AG08395 (cell line): ENCODE data around the gene STPG3.

Experiments used
- DNase-seq: peaks from one replicate; pipeline ENCODE4 v3.0.0; 2012; ENCODE audit warnings: mixed read lengths, low spot score

Gene STPG3

DNA sequence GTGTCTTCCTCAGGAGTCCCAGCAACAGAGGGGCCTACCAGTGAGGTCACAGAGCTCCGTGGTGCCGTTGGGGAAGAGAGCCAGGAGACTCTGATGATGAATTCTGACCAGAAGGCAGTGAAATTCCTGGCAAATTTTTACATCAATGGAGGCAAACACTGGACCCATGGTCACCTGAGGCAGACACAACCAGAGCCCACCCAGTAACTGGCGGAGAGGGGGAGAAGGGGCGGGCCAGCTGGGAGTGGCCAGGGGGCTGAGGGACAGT is at the start of gene STPG3:
Gene STPG3, plus strand, starts transcription at position 93 of the 268 bp plus-strand sequence. Its CDS starts 1 bp downstream, at position 94.
- DNase-seq: no peak

DNA sequence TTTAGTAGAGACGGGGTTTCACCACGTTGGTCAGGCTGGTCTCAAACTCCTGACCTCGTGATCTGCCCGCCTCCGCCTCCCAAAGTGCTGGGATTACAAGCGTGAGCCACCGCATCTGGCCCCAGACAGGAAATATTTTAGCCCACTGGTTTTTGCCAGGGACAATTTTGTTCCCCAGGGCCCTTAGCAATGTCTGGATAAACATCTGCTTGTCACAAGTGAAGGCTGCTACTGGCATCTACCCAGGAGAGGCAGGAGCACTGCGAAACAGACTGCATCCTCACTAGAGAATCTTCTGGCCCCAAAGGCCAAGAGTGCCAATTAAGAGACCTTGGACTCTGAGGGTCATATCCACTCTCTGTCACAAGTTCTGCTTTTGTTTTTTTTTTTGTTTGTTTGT is 48.1 kb upstream of the STPG3 start:
- no peak for DNase-seq

DNA sequence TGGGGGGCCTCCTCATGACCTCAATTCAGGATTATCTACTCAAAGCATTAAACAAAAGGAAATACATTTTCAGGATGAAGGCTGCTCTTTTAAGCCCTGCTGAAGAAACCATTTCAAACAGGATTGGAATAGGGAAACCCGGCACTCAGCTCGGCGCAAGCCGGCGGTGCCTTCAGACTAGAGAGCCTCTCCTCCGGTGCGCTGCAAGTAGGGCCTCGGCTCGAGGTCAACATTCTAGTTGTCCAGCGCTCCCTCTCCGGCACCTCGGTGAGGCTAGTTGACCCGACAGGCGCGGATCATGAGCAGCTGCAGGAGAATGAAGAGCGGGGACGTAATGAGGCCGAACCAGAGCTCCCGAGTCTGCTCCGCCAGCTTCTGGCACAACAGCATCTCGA is 46.4 kb upstream of the STPG3 start:
- DNase-seq: no peak

DNA sequence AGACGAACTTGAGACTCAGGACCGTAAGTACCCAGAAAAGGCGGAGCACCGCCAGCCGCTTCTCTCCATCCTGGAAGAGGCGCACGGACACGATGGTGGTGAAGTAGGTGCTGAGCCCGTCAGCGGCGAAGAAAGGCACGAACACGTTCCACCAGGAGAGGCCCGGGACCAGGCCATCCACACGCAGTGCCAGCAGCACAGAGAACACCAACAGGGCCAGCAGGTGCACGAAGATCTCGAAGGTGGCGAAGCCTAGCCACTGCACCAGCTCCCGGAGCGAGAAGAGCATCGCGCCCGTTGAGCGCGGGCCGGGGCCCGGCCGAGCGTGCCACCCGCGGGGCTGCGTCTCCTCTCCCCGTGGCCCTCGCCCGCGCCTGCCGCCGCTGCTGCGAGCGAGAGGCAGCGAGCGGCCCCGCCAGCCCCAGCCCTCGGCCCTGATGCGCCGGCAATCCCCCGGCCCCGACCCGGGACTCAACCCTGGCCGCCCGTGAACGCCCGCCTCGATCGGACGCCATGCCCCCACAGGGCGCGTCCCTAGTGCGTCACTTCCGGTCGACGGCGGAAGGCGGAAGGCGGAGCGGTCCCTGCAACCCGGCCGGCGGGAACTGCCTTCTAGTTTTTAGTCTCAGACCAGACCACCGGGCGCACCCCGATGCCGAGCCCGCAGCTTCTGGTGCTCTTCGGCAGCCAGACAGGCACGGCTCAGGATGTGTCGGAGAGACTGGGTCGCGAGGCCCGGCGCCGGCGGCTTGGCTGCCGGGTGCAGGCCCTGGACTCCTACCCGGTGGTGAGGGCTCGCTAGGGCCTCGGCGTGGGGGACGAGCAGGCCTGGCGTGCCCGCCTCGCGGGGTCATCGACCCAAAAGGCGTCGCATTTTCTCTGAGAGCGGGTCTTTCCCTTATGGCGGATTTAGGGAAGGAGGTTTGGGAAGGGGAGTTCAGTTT is 45.7 kb upstream of the STPG3 start, which contains the start of the genes NDOR1 and TMEM203:
Gene NDOR1, plus strand, starts transcription at position 575 of the 944 bp plus-strand sequence. Its CDS starts 78 bp downstream, at position 653.
Gene TMEM203, minus strand, starts transcription at position 523 of the 944 bp plus-strand sequence. Its CDS starts 234 bp downstream, at position 289.
- peak; percentile 94 for DNase-seq

DNA sequence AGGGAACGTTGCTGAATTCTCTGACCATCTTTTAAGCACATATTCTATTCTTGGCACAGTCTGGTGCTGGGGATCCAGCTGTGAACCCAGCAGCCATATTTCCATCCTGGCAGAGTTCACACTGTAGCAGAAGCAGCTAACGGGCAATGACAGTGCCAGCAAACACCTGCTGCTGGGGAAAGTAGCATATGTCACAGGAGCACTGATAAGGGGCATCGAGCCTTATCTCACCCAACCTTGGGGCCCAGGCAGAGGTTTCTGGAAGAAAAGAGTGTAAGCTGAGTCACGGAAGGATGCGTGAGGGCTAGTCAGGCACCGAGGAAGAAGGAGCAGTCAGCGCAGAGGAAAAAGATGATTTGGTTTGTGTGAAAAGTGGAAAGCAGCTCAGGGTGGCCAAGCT is 44.5 kb upstream of the STPG3 start:
- no peak for DNase-seq

DNA sequence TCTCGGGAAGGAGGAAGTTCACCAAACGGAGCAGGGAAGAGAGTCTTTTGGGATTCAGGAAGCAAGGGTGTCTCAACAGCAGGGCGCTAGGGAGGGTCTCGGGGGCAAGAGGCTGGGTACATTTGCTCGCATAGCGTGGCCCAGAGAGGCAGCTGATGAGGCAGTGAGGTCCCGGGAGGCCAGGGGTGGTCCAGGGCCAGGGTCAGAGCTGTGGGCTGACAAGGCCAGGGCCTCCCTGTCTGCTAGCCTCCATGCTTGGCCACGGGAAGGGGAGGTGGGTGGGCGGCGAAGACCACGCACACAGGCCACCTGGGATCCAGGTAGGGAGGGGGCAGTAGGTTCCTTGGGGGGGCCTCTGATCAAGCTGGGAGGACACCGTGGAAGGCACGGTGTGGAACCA is 39.6 kb upstream of the STPG3 start:
- DNase-seq: no peak

DNA sequence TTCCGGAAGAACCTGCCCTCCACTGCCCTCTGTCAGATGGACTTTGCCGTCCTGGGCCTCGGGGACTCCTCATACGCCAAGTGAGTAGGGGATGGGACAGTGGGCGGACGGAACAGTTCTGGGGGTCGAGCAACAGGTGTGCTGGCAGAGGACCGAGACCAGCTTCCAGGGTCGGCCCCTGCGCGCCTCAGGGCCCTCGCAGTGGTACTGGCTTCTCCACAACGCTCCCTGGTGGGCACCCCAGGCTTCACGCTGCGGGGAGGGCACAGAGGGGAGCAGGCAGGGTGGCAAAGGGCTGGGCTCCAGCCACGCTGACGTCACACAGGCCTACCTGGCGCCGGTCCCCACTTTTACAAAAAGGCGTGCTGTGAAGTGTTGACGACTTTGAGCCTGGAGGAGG is 38.6 kb upstream of the STPG3 start:
- DNase-seq: no peak

DNA sequence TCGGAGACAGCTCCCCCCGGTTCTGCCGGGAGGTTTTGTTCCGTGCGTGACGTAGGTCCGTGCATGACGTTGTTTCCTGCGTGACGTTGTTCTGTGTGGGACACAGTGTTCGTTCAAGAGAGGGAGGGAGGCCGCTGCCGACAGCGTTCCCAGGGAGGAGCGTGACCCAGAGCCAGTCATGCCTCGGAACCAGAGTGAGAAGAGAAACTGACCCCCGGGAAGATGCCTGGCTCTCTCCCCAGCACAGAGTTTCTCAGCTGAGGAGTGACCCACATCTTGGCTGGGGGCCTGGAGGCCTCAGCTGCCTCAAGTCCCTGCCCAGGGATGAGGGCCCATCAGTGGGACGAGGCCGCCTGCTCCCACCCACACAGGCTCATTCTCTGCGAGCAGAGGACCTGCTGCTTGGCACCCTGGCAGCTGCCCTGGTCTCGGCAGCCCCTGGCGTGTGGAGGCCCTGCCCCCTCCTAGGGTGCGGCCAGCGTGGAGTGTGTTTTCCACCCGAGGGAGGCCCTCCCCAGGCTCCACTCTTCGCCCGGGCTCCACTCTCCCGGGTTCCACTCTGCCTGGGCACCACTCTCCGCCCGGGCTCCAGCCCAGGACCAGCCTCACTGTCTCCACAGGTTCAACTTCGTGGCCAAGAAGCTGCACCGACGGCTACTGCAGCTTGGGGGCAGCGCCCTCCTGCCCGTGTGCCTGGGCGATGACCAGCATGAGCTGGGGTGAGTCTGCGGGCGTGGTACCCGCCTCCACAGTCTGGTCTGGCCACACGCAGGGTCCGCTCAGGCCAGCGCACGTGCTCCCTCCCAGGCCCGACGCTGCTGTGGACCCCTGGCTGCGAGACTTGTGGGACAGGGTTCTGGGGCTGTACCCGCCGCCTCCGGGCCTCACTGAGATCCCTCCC is 37.7 kb upstream of the STPG3 start:
- no peak for DNase-seq

DNA sequence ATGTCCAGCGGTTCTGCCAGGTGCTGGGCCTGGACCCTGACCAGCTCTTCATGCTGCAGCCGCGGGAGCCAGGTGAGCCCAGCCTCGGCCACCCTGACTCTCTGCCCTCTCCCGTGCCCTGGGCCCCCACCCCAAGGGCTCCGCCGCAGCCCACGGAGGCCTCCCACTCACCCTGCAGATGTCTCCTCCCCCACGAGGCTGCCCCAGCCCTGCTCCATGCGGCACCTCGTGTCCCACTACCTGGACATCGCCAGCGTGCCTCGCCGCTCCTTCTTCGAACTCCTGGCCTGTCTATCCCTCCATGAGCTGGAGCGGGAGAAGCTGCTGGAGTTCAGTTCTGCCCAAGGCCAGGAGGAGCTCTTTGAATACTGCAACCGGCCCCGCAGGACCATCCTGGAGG is 36.5 kb upstream of the STPG3 start:
- DNase-seq: no peak

DNA sequence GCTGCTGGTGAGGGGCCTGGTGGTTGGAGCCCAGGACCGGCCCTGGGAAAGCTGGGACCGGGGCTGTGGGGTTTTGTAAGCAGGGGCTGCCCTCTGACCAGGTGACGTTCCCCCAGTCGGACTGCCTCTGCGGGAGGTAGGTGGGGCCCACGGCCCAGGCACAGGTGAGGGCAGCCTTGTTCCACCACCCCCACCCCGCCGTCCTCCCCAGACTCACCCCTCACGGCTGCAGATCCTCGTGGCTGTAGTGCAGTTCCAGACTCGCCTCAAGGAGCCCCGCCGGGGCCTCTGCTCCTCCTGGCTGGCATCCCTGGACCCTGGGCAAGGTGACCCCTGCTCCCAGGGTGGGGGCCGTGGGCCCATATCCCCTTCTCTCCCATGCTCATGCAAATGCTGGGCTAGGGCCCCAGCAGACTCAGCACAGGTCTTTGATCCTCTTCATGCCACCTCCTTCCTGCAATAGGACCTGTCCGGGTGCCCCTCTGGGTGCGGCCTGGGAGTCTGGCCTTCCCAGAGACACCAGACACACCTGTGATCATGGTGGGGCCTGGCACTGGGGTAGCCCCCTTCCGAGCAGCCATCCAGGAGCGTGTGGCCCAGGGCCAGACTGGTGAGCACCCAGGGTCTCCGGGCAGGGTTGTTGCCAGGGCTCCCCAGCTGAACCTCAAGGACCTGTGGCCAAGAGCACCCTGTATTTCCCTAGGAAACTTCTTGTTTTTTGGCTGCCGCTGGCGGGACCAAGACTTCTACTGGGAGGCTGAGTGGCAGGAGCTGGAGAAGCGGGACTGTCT is 35.7 kb upstream of the STPG3 start:
- DNase-seq: no peak

DNA sequence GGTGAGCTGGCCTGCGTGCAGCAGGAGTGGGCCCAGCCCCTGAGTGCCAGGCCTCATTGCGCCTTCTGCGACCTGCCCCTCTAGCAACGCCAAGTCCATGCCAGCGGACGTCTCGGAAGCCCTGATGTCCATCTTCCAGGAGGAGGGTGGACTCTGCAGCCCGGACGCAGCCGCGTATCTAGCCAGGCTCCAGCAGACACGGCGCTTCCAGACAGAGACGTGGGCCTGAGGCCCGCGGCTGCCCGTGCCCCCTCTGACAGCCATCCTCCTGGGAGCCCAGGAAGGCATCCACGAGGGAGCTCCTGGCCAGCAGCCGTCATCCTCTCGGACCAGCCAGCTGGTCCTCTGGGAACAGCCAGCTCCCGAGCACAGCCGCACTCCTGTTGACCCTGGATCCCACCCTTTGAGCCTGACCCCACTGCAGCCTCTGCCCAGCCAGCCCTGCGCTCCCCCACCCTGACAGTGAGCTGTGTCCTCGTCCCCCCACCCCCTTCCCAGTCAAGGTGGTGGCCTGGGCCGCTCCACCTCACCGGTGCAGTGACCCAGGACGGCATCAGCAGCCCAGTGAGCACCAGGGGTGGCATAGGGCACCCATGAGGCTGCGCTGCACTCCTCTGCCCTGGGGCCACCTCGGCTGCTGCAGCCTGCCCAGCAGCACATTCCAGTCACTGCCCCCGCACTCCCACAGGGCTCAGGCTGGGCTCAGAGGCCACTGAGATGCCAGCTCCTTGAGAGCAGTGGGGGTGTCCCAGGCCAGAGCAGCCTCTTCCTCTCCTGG is 34.7 kb upstream of the STPG3 start:
- no peak for DNase-seq

DNA sequence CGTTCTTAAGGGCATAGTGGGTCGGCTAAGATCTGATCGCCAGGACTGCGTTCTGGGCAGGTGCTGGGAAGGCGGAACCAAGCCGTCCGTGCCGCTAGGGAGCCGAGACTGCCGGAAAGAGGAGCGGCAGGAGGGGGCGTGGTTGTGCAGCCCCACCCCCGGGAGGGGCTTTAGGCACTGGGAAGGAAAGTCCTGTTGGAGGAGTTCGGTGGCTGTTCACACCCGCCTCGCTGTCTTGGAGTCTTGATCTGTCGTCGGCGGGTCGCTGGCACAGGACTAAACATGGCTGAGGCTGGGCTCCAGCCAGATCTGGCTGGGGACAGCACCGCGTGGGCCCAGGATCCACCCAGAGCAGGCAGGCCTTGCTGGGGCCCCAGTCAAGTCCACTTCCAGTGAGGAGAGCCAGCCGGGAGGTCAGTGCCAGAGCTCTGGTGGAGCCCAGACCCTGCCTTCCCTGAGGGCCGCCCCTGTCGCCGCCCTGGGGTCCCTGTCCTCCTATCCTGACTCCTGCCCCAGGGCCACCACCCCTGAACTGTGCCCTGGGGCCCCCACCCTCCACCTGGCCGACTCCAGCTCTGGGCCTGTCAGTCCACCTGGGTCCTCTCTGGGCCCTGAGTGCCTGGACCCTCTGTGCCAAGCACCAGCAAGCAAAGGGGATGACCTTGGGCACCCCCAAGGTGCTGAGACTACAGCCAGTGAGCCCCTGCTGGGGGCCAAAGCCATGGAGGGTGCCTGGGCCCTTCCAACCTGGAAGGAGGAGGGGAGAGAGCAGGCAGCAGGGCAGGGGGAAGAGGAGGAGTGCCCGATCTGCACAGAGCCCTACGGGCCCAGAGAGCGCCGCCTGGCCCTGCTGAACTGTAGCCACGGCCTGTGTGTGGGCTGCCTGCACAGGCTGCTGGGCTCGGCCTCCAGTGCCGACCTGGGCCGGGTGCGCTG is 33.5 kb upstream of the STPG3 start:
- peak; percentile 72 for DNase-seq

DNA sequence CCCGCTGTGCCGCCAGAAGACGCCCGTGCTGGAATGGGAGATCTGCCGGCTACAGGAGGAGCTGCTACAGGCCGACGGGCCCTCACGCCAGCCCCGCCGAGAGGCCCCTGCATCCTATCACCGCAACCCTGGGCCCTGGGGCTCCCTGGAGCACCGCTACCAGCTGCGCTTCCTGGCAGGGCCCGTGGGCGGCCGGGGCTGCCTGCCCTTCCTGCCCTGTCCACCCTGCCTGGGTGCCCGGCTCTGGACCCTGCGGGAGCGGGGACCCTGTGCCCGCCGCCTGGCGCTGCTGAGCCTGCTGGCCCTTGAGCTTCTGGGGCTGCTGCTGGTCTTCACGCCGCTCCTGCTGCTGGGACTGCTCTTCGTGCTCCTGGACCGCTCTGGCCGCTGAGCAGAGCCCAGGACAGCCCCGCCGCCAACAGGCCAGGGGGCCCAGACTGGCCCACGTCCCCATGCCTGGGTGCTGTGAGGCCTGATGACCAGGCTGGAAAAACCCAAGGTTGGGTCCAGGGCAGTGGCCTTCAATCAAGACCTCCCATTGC is 32.8 kb upstream of the STPG3 start:
- no peak for DNase-seq

DNA sequence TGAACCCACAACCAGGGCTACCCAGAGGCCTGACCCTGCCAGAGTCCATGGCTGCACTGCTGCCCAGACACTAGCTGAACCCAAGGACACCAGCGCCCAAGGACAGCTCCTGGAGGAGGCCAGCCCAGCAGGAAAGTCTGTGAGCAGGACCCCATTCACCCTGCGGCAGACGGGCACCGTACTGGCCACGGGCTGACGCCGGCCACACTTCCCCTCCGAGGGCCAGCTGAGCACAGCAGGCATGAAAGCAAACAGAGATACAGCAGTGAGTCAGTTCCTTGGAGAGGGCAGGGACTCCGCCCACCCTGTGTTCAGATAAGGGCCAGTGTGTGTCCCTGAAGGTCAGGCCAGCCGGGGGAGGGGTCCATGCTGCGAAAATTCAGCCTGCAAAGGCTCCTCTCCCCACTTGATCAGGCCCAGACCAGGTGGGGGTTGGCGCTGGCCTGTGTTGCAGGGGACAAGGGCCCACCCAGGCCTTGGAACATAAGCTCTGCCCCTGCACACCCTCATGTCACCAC is 32.3 kb upstream of the STPG3 start:
- no peak for DNase-seq

DNA sequence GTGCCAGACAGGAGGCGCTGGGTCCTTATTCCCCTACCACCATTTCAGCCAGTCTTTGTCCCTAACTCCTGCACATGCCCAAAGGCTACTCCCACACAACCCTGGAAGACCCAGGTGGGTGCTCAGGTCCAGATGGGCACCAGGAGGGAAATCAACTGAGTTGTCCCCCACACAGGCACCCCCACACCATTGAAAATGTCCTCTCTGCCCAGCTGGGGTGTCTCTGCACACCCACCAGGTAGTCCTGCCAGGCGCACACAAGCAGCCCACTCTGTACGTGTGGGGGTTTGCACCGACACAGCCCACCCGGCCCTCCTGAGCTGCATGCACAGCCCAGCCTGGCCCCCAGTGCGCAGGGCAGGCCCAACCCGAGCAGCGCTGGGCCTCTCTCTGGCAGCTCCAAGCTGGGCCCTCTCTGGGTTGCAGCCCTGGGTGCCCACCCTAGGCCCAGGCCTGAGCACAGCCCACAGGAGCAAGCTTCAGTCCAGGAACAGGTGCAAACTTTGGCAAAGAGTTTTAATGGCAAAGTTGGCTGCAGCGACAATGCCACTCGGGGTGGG is 31.2 kb upstream of the STPG3 start:
- DNase-seq: no peak

DNA sequence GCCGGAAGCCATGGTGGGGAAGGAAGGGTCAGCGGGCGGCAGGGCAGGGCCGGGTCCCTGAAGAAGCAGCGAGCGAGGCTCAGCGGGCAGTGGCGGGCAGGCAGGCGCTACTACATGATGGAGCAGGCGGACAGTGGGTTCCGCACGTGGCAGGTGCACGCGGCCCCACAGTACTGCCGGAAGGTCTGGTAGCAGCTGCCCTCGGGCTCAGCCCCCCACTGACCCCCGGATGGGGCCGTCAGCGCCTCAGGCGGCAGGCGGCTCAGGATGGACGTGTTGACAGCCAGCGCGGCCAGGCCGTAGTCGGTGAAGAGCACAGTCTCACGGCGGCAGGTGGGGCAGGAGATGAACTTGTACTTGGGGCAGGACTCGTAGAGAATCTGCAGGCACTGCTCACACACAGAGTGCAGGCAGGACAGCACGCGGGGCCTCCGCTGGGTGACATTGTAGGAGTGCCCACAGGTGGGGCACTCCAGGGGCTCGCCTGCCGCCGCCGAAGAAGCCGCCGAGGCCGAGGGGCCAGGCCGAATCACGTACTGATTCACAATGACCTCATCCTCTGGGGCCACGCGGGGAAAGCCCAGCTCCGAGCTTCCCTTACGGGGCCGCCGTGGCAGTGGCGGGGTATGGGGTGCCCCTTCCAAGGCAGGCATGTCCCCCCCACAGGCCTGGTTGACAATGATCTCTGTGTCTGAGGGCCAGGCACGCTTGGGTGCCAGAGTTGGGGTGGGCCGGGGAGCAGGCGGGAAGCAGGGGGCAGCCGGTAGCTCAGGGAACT is 30.6 kb upstream of the STPG3 start:
- no peak for DNase-seq

DNA sequence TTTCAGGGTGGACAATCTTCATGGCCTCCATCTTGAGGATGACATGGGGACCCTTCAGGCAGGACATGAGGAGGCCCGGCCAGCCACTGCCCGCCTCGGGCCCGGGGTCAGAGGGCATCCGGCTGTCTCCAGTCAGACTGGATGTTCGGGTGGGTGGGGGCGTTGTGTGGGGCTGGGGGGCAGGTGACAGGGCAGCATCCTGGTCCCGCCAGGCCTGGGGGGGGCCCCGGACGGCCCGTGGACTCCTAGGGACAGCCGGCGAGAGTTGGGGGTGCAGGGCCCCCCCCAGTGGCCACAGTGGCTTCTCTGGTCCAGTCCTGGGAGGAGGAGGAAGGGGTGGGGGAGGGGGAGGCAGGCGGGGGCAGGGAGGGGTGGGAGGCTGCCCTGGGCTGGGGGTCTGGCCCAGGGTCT is 30.0 kb upstream of the STPG3 start:
- no peak for DNase-seq

DNA sequence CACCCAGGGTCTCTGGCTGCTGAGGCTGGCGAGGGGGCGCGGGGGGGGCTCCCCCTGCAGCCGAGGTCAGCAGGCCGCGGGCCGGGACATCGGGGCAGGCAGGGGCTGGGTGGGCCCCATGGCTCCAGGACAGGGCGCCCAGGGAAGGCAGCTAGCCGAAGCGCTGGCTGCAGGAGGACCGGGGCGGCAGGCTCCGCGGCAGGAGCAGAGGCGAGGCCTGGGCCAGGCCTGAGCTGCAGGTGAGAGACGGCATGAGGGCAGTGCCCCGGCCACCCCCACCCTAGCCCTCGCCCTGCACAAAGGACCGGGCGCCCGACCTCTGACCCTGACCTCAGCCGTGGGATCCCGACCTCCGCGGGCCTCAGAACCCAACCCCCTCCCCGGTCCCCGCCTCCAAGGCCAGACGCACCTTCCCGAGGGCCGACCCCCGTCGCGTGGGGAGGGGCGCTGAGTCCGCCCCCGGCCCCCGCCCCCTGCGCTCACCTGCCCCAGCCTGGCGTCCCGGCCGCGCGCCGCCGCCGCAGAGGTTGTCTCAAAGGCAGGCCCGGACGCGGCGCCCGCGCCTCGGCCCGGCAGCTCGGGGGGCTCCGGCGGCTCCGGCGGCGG is 29.5 kb upstream of the STPG3 start:
- DNase-seq: no peak
